Activated CD8-positive, alpha-beta memory T cell treated with anti-CD3 and anti-CD28 coated beads for 48 hours (primary cell): ENCODE data around the gene PYGB.
"Not testable (repeated sequence)": the region's sequence is repeated elsewhere in the genome, so short reads cannot be mapped to it uniquely, and the experiment has no call there.

Experiments
- DNase-seq, 3 experiments: peaks; one replicate each; pipeline ENCODE4 v3.0.0-alpha.2; 2020; ENCODE audit warnings: low read depth in 2 of 3, low spot score in 2 of 3

Gene PYGB

GRCh38 chr20:25229486-25230165, 18.3 kb upstream of the PYGB start:
- DNase-seq: no peak

DNA sequence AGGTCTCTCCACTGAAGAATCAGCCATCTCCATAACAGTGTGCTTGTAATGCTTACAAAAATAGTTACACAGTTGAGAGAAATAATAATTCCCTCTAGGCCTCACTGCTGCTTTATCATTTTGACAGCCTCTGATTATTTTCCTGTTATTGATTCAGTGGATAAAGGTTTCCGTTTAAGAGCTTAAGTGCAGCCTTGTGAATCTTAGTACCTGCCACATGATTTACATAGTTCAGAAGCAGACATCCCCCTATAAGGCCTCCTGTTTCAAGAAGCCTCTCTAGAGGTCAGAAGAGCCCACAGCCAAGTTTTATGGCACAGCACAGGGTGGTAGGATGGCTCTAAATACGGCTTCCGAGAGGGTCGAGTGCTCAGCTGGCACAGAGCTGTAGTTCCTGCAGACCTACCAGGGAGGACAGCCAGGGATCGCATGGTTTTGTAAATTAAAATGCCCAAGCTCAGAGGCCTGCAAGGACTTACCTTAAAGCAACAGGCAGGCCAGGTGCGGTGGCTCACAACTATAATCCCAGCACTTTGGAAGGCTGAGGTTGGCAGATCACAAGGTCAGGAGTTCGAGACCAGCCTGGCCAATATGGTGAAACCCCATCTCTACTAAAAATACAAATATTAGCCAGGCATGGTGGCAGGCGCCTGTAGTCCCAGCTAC, 17.6 kb upstream of the PYGB start:
- DNase-seq: no peak

GRCh38 chr20:25233016-25233772, 14.7 kb upstream of the PYGB start:
- no peak for DNase-seq

GRCh38 chr20:25234009-25234849, 13.7 kb upstream of the PYGB start:
- DNase-seq: not testable (repeated sequence)

- no peak for DNase-seq
Observed at GRCh38 chr20:25236450-25237304, 11.2 kb upstream of the PYGB start.

- peak in 1 of 3 experiments; percentile 36 for DNase-seq
Observed at GRCh38 chr20:25237610-25238318, 10.1 kb upstream of the PYGB start.

GRCh38 chr20:25238319-25239037, 9.4 kb upstream of the PYGB start:
- no peak for DNase-seq

DNA sequence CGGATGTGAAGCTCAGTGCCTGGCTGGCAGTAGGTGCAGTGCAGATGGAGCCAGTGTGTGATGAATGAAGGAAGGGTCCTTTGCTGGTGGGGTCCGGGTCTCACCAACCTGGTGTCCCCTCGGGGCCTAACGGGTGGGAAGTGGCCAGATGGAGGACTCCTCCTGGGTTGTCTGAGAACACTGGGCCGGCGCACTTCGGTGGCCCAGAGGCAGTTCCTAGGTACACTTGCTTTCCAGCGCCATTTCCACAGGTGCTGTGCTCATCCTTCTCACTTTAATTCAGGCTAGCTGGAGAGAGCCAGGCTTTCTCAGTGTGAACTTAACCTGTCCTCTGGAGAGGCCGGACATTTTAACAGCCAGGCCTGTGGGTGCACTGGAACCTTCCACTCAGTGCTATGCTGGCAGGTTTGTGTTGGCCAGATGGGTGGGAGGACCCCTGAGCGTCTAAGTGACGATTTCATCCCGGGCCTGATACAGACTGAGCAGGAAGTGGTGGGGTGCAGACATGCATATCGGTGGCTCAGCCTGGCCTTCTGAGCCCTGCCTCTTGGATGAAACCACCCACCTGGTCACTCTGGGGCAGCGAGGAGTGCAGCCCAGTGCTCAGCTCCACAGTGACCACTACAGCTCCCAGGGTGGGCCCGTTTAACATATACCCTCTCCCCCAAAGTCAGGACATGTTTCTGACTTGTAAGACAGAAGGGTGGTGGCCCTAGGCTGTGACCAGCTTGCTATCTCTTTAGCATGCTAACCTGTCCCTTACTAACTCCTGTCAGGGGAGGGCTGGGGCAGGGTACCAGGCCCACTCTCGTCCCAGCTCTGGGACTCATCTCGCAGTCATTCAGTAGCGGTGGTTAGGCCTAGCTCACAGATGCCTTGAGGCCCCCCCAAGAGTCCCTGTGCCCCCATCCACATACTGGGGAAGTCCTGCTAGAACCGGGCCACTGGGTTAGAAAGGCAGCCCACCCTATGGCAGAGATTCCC, 8.2 kb upstream of the PYGB start:
- DNase-seq: no peak

- DNase-seq: not testable (repeated sequence)
Observed at GRCh38 chr20:25240851-25241658, 6.8 kb upstream of the PYGB start.

DNA sequence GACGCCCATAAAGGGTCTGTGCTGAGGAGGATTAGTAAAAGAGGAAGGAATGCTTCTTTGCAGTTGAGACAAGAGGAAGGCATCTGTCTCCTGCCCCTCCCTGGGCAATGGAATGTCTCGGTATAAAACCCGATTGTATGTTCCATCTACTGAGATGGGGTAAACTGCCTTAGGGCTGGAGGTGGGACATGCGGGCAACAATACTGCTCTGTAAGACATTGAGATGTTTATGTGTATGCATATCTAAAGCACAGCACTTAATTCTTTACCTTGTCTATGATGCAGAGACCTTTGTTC, 6.3 kb upstream of the PYGB start:
- DNase-seq: not testable (repeated sequence)

DNA sequence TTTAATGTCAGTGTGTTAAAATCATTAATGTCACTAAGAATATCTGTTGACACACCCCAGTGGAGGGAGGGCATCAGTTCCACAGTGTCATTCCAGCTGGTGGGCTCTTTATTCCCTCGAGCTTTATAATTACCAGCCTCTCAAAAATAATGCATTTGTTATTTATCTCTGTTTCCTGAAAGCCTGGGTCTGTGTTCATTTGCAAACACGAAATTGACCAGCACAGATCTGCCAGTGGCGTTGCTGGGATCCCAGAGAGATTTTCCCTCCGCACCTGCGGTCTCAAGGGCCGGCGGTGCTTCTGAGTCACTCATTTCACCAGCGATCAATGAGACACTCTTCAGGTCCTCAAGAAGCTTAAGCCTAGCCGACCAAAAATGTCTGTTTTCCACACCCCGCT, 5.7 kb upstream of the PYGB start:
- DNase-seq: no peak

DNA sequence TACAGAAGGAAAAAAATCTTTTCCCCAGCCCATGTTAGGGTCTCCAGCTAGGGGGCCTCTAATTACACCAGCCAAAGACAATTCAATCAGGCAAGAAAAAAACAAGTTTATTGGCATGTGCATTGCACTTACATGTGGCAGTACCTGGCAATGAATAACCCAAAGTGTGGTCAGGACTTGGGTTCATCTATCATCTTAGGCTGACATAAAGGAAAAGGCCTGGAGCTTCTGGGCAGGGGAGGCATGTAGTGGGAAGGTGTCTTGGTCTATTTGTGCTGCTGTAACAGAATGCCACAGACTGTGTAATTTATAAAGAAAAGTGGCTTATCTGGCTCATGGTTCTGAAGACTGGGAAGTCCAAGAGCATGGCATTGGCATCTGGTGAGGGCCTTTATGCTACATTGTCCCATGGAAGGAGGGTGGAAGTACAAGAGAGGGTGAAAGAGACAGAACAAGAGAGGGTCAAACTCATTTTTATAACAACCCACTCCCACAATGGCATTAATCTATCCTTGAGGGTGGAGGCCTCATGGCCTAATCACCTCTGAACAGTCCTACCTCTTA, 4.4 kb upstream of the PYGB start:
- no peak for DNase-seq

DNA sequence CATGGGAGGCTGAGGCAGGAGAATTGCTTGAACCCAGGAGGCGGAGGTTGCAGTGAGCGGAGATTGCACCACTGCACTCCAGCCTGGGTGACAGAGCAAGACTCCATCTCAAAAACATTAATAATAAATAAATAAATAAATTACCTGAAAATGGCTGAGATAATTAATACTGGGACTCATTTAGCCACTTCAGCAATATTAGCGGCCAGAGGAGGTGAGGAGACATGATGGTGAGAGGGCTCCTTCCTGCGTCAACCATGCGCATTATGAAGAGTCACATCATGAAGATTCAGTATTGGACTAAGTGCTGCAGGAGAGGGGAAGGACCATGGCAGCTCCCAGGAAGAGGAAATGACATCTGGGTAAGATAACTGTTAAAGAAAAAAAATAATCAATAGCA, 2.9 kb upstream of the PYGB start:
- no peak for DNase-seq

- DNase-seq: no peak
Observed at GRCh38 chr20:25245461-25245860, 2.4 kb upstream of the PYGB start.

- no peak for DNase-seq
Observed at GRCh38 chr20:25246182-25246999, 1.5 kb upstream of the PYGB start.

GRCh38 chr20:25247000-25247517, 826 bp upstream of the PYGB start:
- DNase-seq: no peak
